ENCODE measurements around the gene UBL5. TPM values are rescaled to one million over a fixed set of nuclear protein-coding genes. Genes with fewer than 3 reads are reported as not detected.

The UBL5 gene
- polyA plus RNA-seq, 2 of the 4 experiments (the other 2 are of a cell fraction), result 460 to 519 TPM

DNA sequence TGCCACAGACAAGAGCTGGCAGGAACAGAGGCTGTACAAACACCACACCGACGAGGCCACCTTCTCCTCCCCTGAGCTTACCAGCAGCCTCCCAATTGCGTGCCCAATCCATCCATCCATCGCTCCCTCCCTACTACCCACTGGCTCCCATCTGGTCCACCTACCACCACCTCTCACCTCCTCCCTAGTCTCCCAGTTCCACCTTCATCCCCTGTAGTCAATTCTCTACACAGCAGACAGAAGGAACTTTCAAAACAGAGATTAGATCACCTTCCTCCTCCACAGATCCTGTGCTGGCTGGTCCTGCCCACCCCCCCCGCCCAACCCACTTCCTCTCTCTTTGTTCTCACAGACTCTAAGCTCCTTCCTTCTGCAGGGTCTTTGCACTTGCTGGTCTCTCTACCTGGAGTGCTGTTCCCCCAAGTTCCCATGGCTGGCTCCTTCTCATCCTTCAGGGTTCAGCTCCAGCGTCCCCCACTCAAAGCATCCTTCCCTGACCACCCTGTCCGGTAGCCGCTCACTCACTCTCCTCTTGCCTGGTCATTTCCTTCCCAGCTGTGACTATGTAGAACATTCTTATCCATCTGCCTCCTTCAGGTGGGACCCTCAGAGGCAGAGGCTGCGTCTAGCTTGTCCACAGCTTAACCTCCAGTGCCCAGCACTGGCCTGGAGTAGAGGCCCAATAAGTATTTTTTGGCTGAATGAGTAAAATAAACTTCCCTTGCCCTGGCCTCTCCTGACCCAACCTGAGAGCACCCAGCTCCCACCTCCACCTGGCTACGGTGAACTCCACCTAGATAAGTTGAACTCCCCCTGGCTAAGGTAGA lies 30.4 kb downstream of the UBL5 start:
- no peaks in the 10 kb centered on the region for H3K4me1 ChIP-seq
- TF ChIP-seq RNF2 (IDR thresholded peaks at IDR 0.05; ENCODE audit: borderline replicate concordance, low read depth), result no peak
- no peak for TF ChIP-seq JUN (IDR thresholded peaks at IDR 0.05)
- TF ChIP-seq FOXS1 (CRISPR knock-in tag; IDR thresholded peaks at IDR 0.05), result no peak
- no peak for TF ChIP-seq HOXB13 (CRISPR knock-in tag; IDR thresholded peaks at IDR 0.05; ENCODE audit: low read depth)
- no peak for TF ChIP-seq RARB (CRISPR knock-in tag; IDR thresholded peaks at IDR 0.05)
- no peak for TF ChIP-seq JUNB (IDR thresholded peaks at IDR 0.05)
- TF ChIP-seq PHF8 (IDR thresholded peaks at IDR 0.05; ENCODE audit: borderline replicate concordance, low read depth), result no peak
- no peak for TF ChIP-seq POLR2AphosphoS2 (conservative IDR thresholded peaks at IDR 0.05; ENCODE audit: low read length)
- TF ChIP-seq NFE2L2 (conservative IDR thresholded peaks at IDR 0.05; ENCODE audit: low read length), result no peak
- no peak for TF ChIP-seq FOSL2 (IDR thresholded peaks at IDR 0.05)
- TF ChIP-seq FOSL2 (CRISPR knock-in tag; IDR thresholded peaks at IDR 0.05), result no peak
- TF ChIP-seq, protein P1, sequence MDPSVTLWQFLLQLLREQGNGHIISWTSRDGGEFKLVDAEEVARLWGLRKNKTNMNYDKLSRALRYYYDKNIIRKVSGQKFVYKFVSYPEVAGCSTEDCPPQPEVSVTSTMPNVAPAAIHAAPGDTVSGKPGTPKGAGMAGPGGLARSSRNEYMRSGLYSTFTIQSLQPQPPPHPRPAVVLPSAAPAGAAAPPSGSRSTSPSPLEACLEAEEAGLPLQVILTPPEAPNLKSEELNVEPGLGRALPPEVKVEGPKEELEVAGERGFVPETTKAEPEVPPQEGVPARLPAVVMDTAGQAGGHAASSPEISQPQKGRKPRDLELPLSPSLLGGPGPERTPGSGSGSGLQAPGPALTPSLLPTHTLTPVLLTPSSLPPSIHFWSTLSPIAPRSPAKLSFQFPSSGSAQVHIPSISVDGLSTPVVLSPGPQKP (IDR thresholded peaks at IDR 0.05; ENCODE audit: low read depth, low read length), result no peak
- no peak for TF ChIP-seq RFX5 (IDR thresholded peaks at IDR 0.05)
- TF ChIP-seq CBX2 (IDR thresholded peaks at IDR 0.05; ENCODE audit: borderline replicate concordance, low read depth), result no peak
- TF ChIP-seq NPAS2 (CRISPR knock-in tag; IDR thresholded peaks at IDR 0.05; ENCODE audit: borderline replicate concordance), result no peak
- no peak for TF ChIP-seq ZFP36 (IDR thresholded peaks at IDR 0.05; ENCODE audit: borderline replicate concordance, partially characterized antibody)
- no peak for TF ChIP-seq ESRRA (IDR thresholded peaks at IDR 0.05; ENCODE audit: borderline replicate concordance, low read length)
- no peak for TF ChIP-seq KDM5A (IDR thresholded peaks at IDR 0.05)
- TF ChIP-seq RCOR1 (IDR thresholded peaks at IDR 0.05; ENCODE audit: low read depth, low read length), result no peak
- H3K4me3 ChIP-seq, result no peak overlapping the region
- ATAC-seq (no peak), DNase-seq (ENCODE audit: low read depth in 1 of 2, low spot score in 1 of 2) (no peak), FAIRE-seq (no peak)
- ChIA-PET POLR2A (no interaction called here), CTCF (interaction anchor here (0.5 to 1.3 kb wide), 2 partner anchors 13 to 18 kb away, joined by 3 to 4 read pairs; no protein-coding TSS in a partner anchor)
- no peaks in the 10 kb centered on the region for H3K9me3 ChIP-seq
- no peak overlapping the region for H3K27ac ChIP-seq
- no peak overlapping the region for H3K4me2 ChIP-seq
- 93% methylated on average over 9 of the region's 10 CpGs for WGBS (ENCODE audit: missing lambda C conversion rate)

GRCh38 chr19:9858766-9859165 lies 31.0 kb downstream of the UBL5 start:
- Histone ChIP-seq H3K9me3 (no peaks in the 10 kb centered on the region), H3K4me3 (no peak overlapping the region), H3K4me2 (no peak overlapping the region), H3K27ac (no peak overlapping the region), H3K4me1 (no peaks in the 10 kb centered on the region)
- ATAC-seq, result no peak
- ChIA-PET CTCF (interaction anchor here (1.3 to 1.6 kb wide), 2 partner anchors 11 to 17 kb away, joined by 4 to 5 read pairs; no protein-coding TSS in a partner anchor), POLR2A (no interaction called here)
- FAIRE-seq, result no peak
- no peak for DNase-seq (ENCODE audit: low read depth in 1 of 2, low spot score in 1 of 2)
- no peak for TF ChIP-seq CBX8 (IDR thresholded peaks at IDR 0.05)
- no peak for TF ChIP-seq FOSL2 (IDR thresholded peaks at IDR 0.05)
- no peak for TF ChIP-seq FOSL2 (CRISPR knock-in tag; IDR thresholded peaks at IDR 0.05)
- TF ChIP-seq, protein P2, sequence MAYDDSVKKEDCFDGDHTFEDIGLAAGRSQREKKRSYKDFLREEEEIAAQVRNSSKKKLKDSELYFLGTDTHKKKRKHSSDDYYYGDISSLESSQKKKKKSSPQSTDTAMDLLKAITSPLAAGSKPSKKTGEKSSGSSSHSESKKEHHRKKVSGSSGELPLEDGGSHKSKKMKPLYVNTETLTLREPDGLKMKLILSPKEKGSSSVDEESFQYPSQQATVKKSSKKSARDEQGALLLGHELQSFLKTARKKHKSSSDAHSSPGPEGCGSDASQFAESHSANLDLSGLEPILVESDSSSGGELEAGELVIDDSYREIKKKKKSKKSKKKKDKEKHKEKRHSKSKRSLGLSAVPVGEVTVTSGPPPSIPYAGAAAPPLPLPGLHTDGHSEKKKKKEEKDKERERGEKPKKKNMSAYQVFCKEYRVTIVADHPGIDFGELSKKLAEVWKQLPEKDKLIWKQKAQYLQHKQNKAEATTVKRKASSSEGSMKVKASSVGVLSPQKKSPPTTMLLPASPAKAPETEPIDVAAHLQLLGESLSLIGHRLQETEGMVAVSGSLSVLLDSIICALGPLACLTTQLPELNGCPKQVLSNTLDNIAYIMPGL (CRISPR knock-in tag; IDR thresholded peaks at IDR 0.05; ENCODE audit: borderline replicate concordance), result no peak
- TF ChIP-seq HEYL (CRISPR knock-in tag; IDR thresholded peaks at IDR 0.05), result no peak
- TF ChIP-seq, protein P3, sequence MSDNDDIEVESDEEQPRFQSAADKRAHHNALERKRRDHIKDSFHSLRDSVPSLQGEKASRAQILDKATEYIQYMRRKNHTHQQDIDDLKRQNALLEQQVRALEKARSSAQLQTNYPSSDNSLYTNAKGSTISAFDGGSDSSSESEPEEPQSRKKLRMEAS (IDR thresholded peaks at IDR 0.05), result no peak
- TF ChIP-seq EP300 (IDR thresholded peaks at IDR 0.05), result no peak
- TF ChIP-seq JUNB (IDR thresholded peaks at IDR 0.05), result no peak
- no peak for TF ChIP-seq ZNF302 (CRISPR knock-in tag; IDR thresholded peaks at IDR 0.05)
- TF ChIP-seq HOXA7 (CRISPR knock-in tag; IDR thresholded peaks at IDR 0.05), result no peak
- TF ChIP-seq HDAC2 (IDR thresholded peaks at IDR 0.05), result no peak
- no peak for TF ChIP-seq ZSCAN20 (CRISPR knock-in tag; IDR thresholded peaks at IDR 0.05)
- no peak for TF ChIP-seq EHF (CRISPR knock-in tag; IDR thresholded peaks at IDR 0.05)
- no peak for TF ChIP-seq RCOR1 (IDR thresholded peaks at IDR 0.05; ENCODE audit: low read depth, low read length)
- TF ChIP-seq E2F6 (IDR thresholded peaks at IDR 0.05; ENCODE audit: borderline replicate concordance, low read depth), result no peak
- TF ChIP-seq MAZ (IDR thresholded peaks at IDR 0.05; ENCODE audit: borderline replicate concordance, low read depth, low read length), result no peak
- TF ChIP-seq EHMT2 (IDR thresholded peaks at IDR 0.05; ENCODE audit: low read depth), result no peak
- TF ChIP-seq RAD21 (conservative IDR thresholded peaks at IDR 0.05 in 1 of 2, IDR thresholded peaks at IDR 0.05 in 1 of 2), result no peak
